GM19468 (cell line): ENCODE data around the gene ANP32E.
"Not testable (repeated sequence)": the region's sequence is repeated elsewhere in the genome, so short reads cannot be mapped to it uniquely, and the experiment has no call there.

Experiments
- ATAC-seq: cut with Tn5 transposase; IDR thresholded peaks from one replicate; pipeline ENCODE4 v1.9.1; 2021; ENCODE audit warnings: mild to moderate bottlenecking, moderate library complexity, moderate number of reproducible peaks; ENCODE audit not compliant: unreplicated experiment; ENCODE audit errors: extremely low read depth

ANP32E gene

DNA sequence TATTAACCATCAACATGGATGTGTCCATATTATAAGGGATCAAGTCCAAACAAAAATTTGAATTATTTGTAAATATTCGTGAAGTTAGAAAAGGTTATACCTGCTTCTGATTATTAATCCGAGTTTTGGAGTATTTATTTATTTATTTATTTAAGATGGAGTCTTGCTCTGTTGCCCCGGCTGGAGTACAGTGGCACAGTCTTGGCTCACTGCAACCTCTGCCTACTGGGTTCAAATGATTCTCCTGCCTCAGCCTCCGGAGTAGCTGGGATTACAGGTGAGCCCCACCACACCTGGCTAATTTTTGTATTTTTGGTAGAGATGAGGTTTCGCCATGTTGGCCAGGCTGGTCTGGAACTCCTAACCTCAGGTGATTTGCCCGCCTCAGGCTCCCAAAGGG lies 20.1 kb downstream of the ANP32E start:
- ATAC-seq: not testable (repeated sequence)

DNA sequence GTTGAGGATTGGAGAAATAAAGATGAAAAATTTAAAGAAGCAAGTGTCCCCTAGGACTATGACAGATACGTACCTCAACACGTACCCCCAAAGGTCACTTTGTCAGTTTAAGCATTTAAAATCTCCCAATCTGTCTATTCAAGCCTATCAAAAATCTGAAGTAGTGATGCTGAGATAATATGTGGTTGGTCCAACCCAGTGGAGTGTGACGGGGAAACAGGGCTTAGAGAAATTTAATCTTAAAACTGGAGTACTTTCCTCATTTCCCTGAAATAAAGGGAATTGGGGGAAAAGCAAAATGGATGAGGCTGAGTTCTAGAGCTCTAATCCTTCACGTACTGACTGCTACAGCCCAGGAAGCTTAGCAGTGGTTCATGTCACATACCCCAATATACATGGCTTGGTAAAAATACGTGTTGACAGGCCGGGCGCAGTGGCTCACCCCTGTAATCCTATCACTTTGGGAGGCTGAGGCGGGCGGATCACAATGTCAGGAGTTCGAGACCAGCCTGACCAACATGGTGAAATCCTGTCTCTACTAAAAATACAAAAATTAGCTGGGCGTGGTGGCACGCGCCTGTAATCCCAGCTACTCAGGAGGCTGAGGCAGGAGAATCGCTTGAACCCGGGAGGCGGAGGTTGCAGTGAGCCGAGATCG lies 21.7 kb downstream of the ANP32E start:
- not testable (repeated sequence) for ATAC-seq

DNA sequence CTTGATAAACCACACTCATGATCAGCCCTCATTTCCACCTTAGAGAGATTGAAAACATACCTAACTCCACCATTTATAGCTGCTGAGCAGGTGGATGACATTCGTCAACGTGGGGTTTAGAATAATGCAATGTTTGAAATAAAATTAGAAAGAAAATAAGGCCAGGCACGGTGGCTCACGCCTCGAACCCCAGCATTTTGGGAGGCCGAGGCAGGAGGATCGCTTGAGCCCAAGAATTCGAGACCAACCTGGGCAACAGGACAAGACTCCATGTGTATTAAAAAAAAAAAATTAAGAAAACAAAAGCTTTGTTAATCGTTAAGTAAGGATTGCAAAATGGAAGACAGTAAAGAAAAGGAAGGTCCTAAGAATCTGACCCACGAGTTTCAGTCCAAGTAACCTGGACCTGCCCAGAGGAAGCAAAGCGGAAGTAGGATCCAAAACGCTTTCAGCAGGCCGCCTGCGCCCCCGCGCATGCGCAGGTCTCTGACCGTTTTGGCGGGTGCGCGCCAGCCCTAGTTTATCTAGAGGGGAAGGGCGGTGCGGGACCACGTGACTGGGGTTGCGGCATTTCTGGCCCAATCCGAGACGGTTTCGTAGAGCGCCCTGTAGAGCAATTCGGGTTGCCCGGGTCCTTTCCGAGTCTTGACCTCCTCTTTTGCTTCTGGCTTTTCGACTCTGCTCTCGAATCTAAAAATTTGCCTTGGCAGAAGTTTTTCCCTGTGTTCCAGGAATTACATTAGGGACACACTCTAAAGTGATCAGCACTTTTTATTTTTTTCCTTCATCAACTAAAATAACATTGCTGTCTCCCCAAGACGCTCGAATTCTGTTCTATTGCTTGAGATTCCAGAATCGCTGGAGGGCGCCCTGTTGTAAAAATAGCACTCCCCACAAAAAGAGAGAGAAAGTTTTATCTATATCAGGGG lies 22.5 kb downstream of the ANP32E start:
- ATAC-seq: no peak

DNA sequence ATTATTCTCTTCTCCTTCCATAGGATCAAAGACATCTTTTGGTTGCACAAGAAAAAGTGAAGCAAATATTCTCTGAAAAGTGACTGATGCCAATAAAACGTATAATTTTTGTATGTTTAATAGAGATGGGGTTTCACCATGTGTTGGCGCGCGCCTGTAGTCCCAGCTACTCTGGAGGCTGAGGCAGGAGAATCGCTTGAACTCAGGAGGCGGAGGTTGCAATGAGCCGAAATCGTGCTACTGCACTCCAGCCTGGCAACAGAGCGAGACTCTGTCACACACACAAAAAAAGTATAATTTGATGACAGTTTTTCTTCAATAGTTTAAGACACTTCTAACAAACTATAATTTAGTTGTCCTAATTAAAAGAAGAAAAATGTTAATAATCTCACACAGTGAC lies 23.8 kb downstream of the ANP32E start:
- no peak for ATAC-seq

DNA sequence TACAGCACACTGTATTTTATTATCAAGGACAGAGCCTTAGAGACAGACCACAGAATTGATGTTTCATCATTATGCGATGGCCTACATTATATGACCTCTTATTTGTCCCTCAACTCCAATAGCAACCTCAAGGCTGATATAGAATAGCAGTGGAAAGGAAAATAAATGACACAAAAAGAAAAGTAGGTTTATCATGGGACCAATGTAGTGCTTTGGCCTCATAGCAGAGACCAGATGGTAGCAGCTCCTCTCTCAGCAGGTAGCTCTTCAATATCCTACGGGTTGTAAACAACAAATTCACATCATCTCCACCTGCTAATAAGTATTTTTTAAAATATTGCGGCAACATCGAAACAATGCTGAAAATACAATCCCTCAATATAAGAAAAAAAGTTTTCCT lies 25.2 kb downstream of the ANP32E start:
- ATAC-seq: no peak

DNA sequence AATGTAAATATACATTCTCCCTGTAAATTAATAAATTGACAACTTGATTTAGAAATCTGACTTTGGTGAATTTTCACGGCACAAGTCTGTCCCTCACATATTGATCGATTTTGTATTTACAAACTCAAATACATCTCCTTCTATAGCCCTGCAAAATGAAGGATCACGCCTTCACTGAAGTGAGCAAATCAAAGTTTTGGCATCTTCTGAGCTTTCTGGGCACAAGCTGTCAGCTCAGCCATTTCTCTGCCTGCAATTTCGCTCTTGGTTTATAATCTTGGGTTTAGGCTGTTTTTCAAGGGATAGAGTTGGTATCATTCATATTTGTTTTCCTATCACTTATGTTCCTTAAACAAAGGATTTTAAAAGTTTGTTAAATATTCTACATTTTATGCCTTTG lies 25.8 kb downstream of the ANP32E start:
- no peak for ATAC-seq

DNA sequence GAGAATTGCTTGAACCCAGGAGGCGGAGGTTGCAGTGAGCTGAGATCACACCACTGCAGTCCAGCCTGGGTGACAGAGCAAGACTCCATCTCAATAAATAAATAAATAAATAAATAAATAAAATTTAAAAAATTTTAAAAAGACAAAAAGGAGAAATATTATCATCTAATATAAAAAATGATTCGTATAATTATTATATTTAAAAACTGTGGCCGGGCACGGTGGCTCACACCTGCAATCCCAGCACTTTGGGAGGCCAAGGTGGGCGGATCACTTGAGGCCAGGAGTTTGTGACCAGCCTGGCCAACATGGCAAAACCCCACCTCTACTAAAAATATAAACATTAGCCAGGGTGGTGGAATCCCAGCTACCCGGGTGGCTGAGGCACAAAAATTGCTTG lies 27.5 kb downstream of the ANP32E start:
- ATAC-seq: not testable (repeated sequence)

DNA sequence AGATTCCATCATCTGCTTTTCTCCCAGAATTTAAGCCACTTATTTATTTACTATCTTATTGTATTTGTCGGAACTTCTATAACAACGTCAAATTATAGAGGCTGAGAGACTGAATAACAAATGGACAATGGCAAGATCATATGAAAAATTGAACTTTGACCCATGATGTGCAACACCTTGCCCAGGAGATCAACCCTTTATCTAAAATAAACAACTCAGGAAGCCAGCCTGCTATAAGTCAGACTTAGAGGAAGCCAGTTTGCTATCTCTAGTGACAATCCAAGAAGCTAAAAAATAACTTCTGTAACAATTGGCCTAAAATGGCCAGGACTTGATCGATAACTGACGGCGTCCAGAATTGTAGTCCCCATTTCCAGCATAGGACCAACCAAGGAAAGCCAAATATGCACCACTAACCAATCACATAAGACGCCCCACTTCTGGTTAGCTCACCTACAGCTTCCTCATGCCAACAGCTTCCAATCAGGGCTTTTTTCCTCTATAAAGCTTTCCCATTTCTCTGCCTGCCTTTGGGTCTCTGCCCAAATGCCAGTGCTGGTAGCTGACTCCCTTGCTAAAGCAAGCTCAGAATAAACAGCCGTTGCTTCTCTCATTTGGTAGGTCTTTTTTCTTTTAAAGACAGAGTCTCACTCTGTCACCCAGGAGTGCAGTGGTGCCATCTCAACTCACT lies 28.5 kb downstream of the ANP32E start:
- ATAC-seq: no peak

DNA sequence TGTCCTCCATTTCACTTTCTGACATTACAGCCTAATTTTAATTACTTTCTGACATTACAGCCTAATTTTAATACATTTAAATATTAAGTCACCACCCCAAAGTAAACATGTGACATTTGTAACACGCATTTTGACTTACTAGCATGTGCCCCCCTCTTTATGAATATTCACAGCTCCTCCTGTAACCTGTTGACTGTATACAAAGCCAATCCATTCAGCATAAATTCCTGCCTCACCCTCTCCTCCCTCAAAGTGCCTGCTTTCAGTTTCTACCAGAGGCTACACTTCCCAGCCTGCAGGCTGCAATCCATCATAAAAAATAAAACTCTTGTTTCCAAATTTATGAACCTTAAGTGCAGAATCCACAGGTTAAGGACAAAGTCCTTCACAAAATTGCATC lies 39.5 kb downstream of the ANP32E start:
- ATAC-seq: no peak

DNA sequence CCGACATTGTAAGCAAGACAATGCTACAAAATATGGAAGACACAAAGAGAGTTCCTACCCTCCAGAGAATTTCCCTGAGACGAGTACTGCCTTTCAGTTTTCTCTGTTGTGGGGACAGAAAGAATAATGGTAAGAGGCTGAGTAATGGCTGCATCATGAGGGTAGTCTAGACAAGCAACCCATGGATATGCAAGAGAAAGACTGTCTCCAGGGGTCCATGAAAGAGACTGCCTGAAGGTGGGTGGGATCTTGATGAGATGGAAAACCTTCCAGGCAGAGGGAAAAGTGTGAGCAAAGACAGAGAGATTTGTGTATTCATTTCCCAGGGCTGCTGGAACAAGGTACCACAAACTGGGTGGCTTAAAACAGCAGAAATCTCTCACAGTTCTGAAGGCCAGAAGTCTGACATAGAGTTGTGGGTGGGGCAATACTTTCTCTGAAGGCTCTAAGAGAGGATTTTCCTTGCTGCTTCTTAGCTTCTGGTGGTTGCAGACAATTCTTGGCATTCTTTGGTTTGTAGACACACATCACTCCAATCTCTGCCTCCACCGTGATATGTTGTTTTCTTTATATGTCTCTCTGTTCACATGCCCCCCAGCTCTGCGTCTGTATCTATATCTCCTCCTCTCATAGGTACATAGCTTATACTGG lies 41.4 kb downstream of the ANP32E start:
- no peak for ATAC-seq

DNA sequence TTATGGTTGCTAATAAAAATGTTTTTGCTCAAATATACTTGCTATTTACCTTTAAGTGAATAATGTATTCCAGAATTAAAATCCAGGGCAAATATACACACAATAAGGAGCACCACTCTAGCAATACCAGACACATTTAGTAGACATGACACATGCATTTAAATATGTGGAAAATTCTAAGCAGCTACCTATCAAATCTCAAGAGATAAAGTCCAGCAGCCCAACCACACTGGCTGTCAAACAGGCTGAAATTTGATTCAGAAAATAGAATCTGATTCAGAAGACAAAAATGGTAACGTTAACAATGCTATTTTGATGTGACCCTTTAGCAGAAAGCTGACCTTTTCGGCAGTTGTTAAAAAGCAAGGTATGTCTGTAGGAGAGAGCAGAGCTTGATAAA lies 43.9 kb downstream of the ANP32E start:
- ATAC-seq: no peak

DNA sequence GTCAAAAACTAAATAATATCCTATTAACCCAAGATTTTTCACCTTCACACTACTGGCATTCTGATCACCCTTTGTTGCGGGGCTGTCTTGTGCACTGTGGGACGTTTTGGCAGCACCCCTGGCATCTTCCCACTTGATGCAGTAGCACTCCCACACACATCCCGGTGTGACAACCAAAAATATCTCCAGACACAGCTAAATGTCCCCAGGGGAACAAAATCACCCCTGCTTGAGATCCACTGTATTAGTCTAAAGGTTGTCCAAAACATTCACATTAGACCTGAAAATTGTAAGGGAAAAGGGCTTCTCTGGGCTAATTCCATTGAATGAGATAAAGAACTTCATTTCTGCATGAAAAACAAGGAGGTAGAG lies 48.4 kb downstream of the ANP32E start:
- ATAC-seq: no peak

DNA sequence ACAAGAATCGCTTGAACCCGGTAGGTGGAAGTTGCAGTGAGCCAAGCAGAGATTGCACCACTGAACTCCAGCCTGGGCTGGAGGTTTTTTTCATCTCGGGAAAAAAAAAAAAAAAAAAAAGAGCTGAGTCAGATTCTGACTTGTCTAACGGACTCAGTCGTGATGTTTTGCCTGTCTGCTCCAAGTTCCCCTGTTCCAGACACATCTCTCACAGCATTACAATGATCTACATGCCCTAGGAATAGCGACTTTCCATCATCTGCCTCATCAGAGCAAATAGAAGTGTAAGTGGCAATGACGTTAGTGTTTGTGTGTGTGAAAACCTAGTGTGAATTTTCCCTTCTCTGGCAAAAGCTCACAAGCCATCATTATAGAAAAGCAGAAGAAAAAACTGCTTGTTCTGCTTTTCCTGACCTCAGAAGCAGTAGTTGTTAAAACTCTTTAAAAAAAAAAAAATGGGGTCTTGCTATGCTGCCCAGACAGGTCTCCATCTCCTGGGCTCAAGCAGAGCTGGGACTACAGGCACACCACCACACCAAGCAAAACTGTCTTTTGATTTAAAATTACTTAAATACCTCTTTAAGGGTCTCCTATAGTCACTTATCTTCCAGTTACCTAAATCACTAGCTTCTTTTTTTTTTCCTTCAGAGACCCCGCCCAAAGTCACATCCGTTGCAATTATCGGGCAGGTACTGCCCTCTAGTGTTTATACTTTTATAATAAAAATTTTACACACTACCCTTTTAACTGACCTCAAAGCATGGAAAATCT lies 48.9 kb downstream of the ANP32E start:
- ATAC-seq: no peak

DNA sequence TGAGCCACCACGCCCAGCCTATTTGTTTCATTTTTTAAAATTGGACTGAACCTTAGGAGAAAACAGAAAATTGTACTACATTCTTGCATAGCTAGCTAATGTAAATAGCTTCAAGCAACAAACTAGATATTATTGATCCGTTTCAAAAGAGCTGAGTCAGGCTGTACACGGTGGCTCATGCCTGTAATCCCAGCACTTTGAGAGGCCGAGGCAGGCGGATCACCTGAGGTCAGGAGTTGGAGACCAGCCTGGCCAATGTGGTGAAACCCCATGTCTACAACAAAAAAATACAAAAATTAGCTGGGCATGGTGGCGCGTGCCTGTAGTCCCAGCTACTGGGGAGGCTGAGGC lies 49.5 kb downstream of the ANP32E start:
- ATAC-seq: not testable (repeated sequence)

DNA sequence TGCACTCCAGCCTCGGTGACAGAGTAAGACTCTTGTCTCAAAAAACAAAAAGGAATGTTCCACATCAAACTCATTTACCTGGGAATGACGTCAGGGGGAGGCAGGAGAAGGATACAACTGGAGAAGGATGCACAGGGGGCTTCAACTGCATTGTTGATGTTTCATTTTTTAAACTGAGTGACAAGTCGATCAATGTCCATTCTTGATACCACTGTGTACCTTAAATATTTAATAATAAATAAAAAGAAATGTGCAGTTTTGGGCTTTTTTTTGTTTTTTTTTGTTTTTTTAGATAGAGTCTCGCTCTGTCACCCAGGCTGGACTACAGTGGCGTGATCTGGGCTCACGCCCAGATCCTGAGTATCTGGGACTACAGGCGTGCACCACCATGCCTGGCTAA lies 50.4 kb downstream of the ANP32E start:
- ATAC-seq: no peak

DNA sequence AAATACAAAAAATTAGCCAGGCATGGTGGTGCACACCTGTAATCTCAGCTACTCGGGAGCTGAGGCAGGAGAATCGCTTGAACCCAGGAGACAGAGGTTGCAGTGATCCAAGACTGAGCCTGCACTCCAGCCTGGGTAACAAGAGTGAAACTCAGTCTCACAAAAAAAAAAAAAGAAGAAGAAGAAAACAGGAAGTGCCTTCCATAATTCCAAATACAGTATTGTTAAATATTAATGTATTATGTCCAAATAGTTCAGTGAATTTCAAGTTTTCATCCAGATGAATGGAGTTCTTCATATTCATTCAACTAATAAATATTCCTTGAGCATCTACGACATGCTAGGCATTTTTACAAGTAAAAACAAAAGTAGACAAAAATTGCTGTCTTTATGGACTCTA lies 52.9 kb downstream of the ANP32E start:
- no peak for ATAC-seq

DNA sequence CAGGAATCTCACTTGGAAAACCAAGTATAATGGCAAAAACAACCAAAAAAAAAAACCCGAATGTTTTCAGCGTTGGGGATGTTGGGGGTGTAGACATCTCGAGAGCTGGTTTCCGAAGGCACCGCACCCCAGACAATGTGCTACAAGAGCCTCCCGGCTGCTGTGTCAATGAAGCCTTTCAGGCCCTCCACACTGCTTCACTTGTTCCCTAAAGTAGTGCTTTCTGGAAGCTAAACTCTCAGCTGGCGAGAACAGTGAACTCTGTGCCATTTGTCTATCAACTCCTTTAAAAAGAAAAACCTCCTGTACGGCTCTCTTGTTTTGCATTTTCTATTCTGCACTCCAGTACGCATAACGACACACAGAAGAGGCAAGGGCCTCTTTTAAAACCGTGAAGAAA lies 53.7 kb downstream of the ANP32E start:
- no peak for ATAC-seq

DNA sequence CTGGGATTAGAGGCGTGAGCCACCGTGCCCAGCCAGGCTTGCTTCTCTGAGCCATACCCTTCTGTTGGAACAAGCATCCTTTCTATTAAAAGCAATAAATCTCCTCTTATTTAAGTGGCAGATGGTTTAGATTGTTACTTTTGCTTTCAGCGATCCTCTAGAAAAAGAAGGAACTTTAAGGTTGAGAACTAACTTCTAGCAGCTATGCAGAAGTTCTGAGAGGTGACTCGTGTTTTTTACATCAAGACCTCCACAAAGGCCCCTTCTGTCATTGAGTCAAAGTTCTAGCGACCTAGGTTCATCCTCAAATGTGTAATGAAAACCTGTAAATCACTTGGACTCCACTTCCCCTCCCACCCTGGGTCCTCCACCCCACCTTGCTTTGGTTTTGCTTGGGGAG lies 55.4 kb downstream of the ANP32E start:
- no peak for ATAC-seq

DNA sequence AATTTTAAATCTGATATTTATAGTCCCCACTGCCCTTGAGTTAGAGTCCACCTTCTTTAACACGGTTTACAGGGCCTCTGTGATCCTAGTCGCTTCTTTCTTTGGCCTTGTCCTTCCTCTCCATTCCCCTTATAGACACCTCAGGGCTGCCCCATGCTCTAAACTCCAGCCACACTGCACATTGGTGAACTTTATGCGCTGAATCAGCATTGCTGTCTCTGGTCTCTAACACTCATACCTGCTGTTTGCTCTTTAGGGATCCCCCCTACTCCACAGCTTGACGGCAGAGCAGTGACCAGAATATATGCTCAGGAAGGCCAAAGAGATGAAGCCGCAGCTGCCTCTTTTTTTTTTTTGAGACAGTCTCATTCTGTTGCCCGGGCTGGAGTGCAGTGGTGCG lies 56.0 kb downstream of the ANP32E start:
- ATAC-seq: no peak

DNA sequence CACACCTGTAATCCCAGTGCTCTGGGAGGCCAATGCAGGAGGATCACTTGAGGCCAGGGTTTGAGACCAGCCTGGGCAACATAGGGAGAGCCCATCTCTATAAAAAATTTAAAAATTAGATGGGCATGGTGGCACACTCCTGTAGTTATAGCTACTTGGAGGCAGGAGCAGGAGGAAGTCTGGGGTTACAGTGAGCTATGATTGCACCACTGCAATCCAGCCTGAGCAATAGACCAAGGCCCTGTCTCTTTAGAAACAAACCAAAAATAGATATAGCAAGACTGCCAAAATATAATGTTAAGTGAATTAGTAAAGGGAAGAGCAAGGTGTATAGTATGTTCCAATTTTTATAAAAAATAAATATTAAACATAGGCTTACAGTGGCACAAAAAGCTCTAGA lies 57.4 kb downstream of the ANP32E start:
- ATAC-seq: no peak
